Suprapubic skin (tissue), 4 donors: ENCODE results near the gene SRP54.

Experiments used
- EP300 ChIP-seq: sonication (generic); formaldehyde crosslinking; IDR thresholded peaks from one replicate; pipeline ENCODE4 v1.6.1; 2017; ENCODE audit warnings: antibody characterized with exemption
- POLR2A ChIP-seq, 2 donors: fragments of 450-650 bp; IDR thresholded peaks; one replicate each; pipeline ENCODE4 v1.6.1; 2017; ENCODE audit warnings: antibody characterized with exemption in 2 of 2, mild to moderate bottlenecking in 2 of 2, moderate library complexity in 2 of 2
- POLR2AphosphoS5 ChIP-seq, 3 donors: sonication (generic); formaldehyde crosslinking; IDR thresholded peaks; one replicate each; pipeline ENCODE4 v1.6.1; 2017; ENCODE audit warnings: antibody characterized with exemption in 3 of 3
- TF ChIP-seq, protein P1 (sequence below), 2 donors: fragments of 200-600 bp in 1 of 2; fragments of 450-650 bp in 1 of 2; sonication (generic) in 1 of 2; IDR thresholded peaks; one replicate each; pipeline ENCODE4 v1.5.1; 2016 to 2019; ENCODE audit warnings: antibody characterized with exemption in 2 of 2, mild to moderate bottlenecking in 1 of 2, moderate library complexity in 1 of 2

DNA sequence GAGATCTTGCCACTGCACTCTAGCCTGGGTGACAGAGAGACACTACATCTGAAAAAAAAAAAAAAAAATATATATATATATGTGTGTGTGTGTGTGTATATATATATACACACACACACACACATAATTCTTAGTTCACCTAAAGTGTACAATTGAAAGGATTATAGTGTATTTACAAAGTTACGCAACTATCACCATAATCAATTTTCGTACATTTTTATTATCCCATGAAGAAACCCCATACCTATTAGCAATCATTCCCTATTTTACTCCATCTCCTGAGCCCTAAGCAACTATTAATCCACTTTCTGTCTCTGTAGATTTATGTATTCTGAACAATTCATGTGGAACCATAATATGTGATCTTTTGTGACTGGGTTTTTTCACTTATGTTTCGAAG is 4.4 kb downstream of the SRP54 start:
- TF ChIP-seq POLR2A (IDR thresholded peaks at IDR 0.05) = no peak
- no peak for TF ChIP-seq EP300
- TF ChIP-seq, protein P1, sequence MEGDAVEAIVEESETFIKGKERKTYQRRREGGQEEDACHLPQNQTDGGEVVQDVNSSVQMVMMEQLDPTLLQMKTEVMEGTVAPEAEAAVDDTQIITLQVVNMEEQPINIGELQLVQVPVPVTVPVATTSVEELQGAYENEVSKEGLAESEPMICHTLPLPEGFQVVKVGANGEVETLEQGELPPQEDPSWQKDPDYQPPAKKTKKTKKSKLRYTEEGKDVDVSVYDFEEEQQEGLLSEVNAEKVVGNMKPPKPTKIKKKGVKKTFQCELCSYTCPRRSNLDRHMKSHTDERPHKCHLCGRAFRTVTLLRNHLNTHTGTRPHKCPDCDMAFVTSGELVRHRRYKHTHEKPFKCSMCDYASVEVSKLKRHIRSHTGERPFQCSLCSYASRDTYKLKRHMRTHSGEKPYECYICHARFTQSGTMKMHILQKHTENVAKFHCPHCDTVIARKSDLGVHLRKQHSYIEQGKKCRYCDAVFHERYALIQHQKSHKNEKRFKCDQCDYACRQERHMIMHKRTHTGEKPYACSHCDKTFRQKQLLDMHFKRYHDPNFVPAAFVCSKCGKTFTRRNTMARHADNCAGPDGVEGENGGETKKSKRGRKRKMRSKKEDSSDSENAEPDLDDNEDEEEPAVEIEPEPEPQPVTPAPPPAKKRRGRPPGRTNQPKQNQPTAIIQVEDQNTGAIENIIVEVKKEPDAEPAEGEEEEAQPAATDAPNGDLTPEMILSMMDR (IDR thresholded peaks at IDR 0.05) = no peak
- TF ChIP-seq POLR2AphosphoS5 (IDR thresholded peaks at IDR 0.05) = no peak
